Suppressor macrophage treated with lipopolysaccharide for 4 hours (primary cell): Measurements from ENCODE around the gene ANAPC4.

Experiments used
- DNase-seq: peaks from one replicate; pipeline ENCODE4 v3.0.0-alpha.2; 2020

ANAPC4 gene

GRCh38 chr4:25439918-25440477, 62.9 kb downstream of the ANAPC4 start:
- DNase-seq: peak; percentile 77

- DNase-seq: no peak
These were observed 63.5 kb downstream of the ANAPC4 start for GRCh38 chr4:25440478-25441030.

- peak; percentile 22 for DNase-seq
These were observed 64.6 kb downstream of the ANAPC4 start for GRCh38 chr4:25441519-25442117.

- no peak for DNase-seq
These were observed 65.8 kb downstream of the ANAPC4 start for GRCh38 chr4:25442863-25443307.

- DNase-seq: no peak
These were observed 66.8 kb downstream of the ANAPC4 start for GRCh38 chr4:25443851-25444250.

- no peak for DNase-seq
These were observed 69.5 kb downstream of the ANAPC4 start for GRCh38 chr4:25446611-25447010.

DNA sequence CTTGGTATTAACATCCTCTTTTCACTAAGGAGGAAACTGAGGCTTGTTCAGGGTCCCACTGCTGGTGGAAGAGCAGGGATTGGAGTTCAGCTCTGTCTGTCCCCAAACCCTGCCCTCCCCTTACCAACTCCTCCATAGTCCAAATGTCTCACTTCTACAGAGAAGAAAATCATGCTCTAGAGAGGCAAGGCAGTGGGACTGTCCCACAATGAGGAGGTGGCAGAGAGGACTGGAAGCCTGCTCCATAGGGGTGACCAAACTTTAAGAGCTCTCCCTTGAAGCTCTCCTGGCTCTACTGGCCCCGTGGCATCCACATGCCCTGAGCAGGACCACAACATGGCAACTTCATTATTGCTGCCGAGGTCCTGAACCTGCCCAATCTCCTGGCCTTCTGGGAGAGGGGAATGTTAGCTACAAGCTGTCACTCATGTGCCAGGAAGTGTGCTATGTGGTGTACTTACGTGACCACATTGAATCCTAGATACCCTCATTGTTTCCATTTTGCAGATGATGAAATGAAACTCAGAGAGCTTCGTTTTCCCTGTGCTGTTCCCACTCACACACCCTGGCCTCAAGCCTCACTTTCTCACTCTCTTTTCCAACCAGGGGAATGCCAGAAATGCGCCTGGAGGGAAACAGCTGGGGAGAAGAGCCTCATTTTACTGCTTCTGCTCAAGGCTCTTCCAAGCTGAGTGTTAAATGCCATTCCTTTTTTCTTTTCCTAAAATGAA, 71.5 kb downstream of the ANAPC4 start:
- peak; percentile 2 for DNase-seq

DNA sequence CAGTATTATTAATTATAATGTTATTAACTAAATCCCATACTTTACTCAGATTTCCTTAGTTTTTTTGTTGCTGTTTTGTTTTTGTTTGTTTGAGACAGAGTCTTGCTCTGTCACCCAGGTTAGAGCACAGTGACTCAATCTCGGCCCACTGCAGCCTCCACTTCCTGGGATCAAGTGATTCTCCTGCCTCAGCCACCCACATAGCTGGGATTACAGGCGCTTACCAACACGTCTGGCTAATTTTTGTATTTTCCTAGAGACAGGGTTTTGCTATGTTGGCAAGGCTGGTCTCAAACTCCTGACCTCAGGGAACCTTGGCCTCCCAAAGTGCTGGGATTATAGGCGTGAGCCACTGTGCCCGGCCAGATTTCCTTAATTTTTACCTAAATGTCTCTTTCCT, 72.2 kb downstream of the ANAPC4 start:
- DNase-seq: no peak

- DNase-seq: no peak
These were observed 72.6 kb downstream of the ANAPC4 start for GRCh38 chr4:25449688-25450087.

DNA sequence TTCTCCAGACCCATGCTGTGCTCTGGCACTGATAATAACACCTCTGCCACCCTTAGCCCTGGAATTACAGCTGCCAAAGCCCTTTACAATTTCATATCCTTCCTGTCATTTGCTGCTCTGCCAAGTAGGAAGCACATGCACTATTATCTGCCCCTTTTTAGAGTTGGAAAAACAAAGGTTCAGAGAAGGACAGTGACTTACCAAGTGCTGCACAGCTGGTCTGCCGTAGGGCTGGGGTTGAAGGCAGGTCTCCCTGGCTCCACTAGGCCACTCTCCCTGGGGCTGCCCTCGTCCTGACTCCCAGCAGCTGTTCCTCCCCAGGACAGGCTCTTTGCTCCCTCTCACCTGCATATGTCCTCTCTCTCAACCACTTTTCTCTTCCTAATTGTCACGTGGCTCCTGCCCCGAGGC, 73.4 kb downstream of the ANAPC4 start:
- no peak for DNase-seq

GRCh38 chr4:25451676-25452075, 74.6 kb downstream of the ANAPC4 start:
- no peak for DNase-seq

GRCh38 chr4:25452081-25452480, 75.0 kb downstream of the ANAPC4 start:
- DNase-seq: no peak

- no peak for DNase-seq
These were observed 77.4 kb downstream of the ANAPC4 start for GRCh38 chr4:25454476-25454875.

- DNase-seq: no peak
These were observed 80.1 kb downstream of the ANAPC4 start for GRCh38 chr4:25457053-25457715.

GRCh38 chr4:25466966-25467697, 90.1 kb downstream of the ANAPC4 start:
- no peak for DNase-seq

DNA sequence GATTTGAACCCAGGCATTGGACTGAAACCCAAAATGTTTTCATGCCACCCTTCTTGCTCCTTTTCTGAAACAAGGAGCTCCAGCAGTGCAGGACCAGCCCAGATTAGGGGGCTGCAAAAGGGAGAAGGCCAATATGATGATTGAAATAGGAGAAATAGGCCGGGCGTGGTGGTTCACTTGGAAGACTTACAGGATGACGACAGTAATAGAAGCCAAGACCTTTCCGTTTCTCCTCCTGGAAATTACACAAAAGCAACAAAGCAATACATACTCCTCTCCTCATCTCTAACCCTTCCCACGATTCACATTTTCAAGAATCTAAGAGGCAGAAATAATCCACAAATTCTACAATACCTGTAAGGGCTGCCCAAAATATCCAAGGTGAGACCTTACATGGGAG, 90.8 kb downstream of the ANAPC4 start:
- DNase-seq: no peak
